ENCODE measurements around the gene MSLN. TPM values are rescaled to one million over a fixed set of nuclear protein-coding genes. Genes with fewer than 3 reads are reported as not detected.

MSLN gene
- total and polyA plus RNA-seq, 2 of the 8 experiments (the other 6 are each of a cell fraction or from before 2014, with no cell fraction given), result 0.28 to 0.50 TPM

DNA sequence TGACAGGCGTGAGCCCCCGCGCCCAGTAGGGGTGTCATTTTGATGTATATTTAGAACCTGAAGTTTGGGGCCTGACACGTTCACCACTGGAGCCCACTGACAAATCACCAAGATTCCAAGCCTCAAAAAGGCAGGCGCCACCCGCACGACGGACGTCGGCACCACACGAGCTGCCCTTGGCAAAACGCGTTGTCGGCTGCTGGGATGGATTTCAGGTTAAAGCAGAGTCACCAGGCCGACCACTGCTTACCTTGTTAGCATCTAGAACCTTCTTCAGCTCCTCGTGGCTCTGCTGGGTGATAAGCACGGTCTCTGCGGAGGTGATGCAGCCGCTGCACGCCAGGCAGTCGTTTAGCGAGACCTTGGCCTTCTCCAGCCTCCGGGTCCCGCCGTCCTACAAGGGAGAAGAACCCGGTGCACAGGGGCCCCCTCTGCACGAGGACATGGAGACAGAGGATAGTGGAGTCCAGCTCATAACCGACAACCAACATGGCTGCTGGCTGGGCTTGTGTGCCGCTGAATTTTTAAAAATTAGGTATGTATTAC, 23.5 kb upstream of the MSLN start (continued):
- no peak for TF ChIP-seq GABPA (IDR thresholded peaks at IDR 0.05; ENCODE audit: borderline replicate concordance, insufficient read depth, low read length)
